ENCODE data around the gene ARSK. TPM values are rescaled to one million over a fixed set of nuclear protein-coding genes. Genes with fewer than 3 reads are reported as not detected.

The ARSK gene
- total and polyA plus RNA-seq, 9 donors, result 4.4 to 8.1 (median 5.6) TPM

- no peaks in the 10 kb centered on the region for H3K4me1 ChIP-seq (ENCODE audit: insufficient read depth)
- TF ChIP-seq, protein P1, sequence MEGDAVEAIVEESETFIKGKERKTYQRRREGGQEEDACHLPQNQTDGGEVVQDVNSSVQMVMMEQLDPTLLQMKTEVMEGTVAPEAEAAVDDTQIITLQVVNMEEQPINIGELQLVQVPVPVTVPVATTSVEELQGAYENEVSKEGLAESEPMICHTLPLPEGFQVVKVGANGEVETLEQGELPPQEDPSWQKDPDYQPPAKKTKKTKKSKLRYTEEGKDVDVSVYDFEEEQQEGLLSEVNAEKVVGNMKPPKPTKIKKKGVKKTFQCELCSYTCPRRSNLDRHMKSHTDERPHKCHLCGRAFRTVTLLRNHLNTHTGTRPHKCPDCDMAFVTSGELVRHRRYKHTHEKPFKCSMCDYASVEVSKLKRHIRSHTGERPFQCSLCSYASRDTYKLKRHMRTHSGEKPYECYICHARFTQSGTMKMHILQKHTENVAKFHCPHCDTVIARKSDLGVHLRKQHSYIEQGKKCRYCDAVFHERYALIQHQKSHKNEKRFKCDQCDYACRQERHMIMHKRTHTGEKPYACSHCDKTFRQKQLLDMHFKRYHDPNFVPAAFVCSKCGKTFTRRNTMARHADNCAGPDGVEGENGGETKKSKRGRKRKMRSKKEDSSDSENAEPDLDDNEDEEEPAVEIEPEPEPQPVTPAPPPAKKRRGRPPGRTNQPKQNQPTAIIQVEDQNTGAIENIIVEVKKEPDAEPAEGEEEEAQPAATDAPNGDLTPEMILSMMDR (IDR thresholded peaks at IDR 0.05), result no peak
- TF ChIP-seq EP300 (IDR thresholded peaks at IDR 0.05) (no peak), POLR2A (IDR thresholded peaks at IDR 0.05) (no peak)
- no peak for DNase-seq
- no peaks in the 10 kb centered on the region for H3K36me3 ChIP-seq
- intact Hi-C loops (cut with DNase I), result loop anchor here in 1 of 4 donors (10.0 kb wide), 1 partner anchor 968 kb away; no protein-coding TSS in a partner anchor
- no peaks in the 10 kb centered on the region for H3K27me3 ChIP-seq
- H3K4me3 ChIP-seq, result no peak overlapping the region
- no peak overlapping the region for H3K27ac ChIP-seq
- H3K9me3 ChIP-seq, result no peaks in the 10 kb centered on the region
- WGBS, 3 donors, result 49 to 82% (median 77%) methylated on average over 1 of the region's 1 CpG
Observed at GRCh38 chr5:95626701-95627100, 71.8 kb downstream of the ARSK start.

DNA sequence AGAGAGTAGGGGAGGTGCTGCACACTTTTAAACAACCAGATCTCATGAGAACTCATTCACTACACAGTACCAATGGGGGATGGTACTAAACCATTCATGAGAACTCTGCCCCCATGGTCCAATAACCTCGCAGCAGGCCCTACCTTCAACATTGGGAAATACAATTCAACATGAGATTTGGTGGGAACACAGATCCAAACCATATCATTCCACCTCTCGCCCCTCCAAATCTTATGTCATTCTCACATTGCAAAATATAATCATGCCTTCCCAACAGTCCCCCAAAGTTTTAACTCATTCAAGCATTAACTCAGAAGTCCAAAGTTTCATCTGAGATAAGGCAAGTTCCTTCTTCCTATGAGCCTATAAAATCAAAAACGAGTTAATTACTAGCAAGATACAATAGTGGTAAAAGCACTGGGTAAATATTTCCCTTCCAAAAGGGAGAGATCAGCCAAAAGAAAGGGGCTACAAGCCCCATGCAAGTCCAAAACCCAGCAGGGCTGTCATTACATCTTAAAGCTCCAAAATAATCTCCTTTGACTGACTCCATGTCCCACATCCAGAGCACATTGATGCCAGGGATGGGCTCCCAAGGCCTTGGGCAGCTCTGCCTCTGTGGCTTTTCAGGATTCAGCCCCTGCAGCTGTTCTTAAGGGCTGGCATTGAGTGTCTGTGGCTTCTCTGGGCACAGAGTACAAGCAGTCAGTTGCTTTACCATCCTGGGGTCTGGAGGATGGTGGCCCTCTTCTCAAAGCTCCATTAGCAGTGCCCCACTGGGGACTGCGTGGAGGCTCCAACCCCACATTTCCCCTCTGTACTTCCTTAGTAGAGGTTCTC, 73.3 kb downstream of the ARSK start:
- no peaks in the 10 kb centered on the region for H3K4me1 ChIP-seq (ENCODE audit: insufficient read depth)
- no peaks in the 10 kb centered on the region for H3K36me3 ChIP-seq
- H3K4me3 ChIP-seq, result no peak overlapping the region
- 83 to 90% (median 85%) methylated on average over 4 of the region's 4 CpGs for WGBS, 3 donors
- intact Hi-C loops (cut with DNase I), result loop anchor here in 1 of 4 donors (10.0 kb wide), 1 partner anchor 967 kb away; no protein-coding TSS in a partner anchor
- H3K27me3 ChIP-seq, result no peaks in the 10 kb centered on the region
- TF ChIP-seq EP300 (IDR thresholded peaks at IDR 0.05) (no peak), POLR2A (IDR thresholded peaks at IDR 0.05) (no peak)
- TF ChIP-seq, protein P1 (IDR thresholded peaks at IDR 0.05), result no peak
- no peak for DNase-seq
- H3K9me3 ChIP-seq, result no peaks in the 10 kb centered on the region
- H3K27ac ChIP-seq, result no peak overlapping the region

DNA sequence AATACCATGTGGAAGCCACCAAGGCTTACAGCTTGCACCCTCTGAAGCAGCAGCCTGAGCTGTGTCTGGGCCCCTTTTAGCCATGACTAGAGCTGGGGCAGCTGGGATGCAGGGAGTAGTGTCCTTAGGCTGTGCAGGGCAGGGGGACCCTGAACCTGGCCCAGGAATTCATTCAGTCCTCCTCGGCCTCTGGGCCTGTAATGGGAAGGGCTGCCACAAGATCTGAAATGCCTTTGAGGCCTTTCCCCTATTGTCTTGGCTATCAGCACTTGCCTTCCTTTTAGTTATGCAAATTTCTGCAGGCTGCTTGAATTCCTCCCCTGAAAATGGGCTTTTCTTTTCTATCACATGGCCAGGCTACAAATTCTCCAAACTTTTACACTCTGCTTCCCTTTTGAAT, 74.0 kb downstream of the ARSK start:
- H3K4me1 ChIP-seq (ENCODE audit: insufficient read depth), result no peaks in the 10 kb centered on the region
- TF ChIP-seq EP300 (IDR thresholded peaks at IDR 0.05) (no peak), POLR2A (IDR thresholded peaks at IDR 0.05) (no peak)
- TF ChIP-seq, protein P1 (IDR thresholded peaks at IDR 0.05), result no peak
- H3K27ac ChIP-seq, result no peak overlapping the region
- WGBS, 3 donors, result 81 to 87% (median 85%) methylated on average over 1 of the region's 1 CpG
- no peak for DNase-seq
- H3K36me3 ChIP-seq, result no peaks in the 10 kb centered on the region
- intact Hi-C loops (cut with DNase I), result loop anchor here in 1 of 4 donors (10.0 kb wide), 1 partner anchor 966 kb away; no protein-coding TSS in a partner anchor
- no peak overlapping the region for H3K4me3 ChIP-seq
- H3K27me3 ChIP-seq, result no peaks in the 10 kb centered on the region
- H3K9me3 ChIP-seq, result no peaks in the 10 kb centered on the region

- Histone ChIP-seq H3K4me1 (ENCODE audit: insufficient read depth) (no peaks in the 10 kb centered on the region), H3K27ac (no peak overlapping the region), H3K36me3 (no peaks in the 10 kb centered on the region), H3K27me3 (no peaks in the 10 kb centered on the region), H3K9me3 (no peaks in the 10 kb centered on the region), H3K4me3 (no peak overlapping the region)
- intact Hi-C loops (cut with DNase I), result no loop called here
- TF ChIP-seq POLR2A (IDR thresholded peaks at IDR 0.05) (no peak), EP300 (IDR thresholded peaks at IDR 0.05) (no peak)
- TF ChIP-seq, protein P1 (IDR thresholded peaks at IDR 0.05), result no peak
- 93 to 96% (median 95%) methylated on average over 5 of the region's 5 CpGs for WGBS, 3 donors
- DNase-seq, result no peak
Observed at GRCh38 chr5:95630394-95630917, 75.6 kb downstream of the ARSK start.
